AG04450 (cell line): Measurements from ENCODE around the gene NCBP2. TPM values are rescaled to one million over a fixed set of nuclear protein-coding genes. Genes with fewer than 3 reads are reported as not detected.

ENCODE experiments used
- CTCF ChIA-PET: fragments of 300-600, 350-600 bp; formaldehyde crosslinking; extraction: SDS; loops from one replicate; lab custom pipeline; 2022; ENCODE audit warnings: antibody characterized with exemption, inconsistent platforms; lab: Charles Lee
- POLR2A ChIA-PET: fragments of 350-600 bp; formaldehyde crosslinking; extraction: SDS; loops from one replicate; lab custom pipeline; 2021; ENCODE audit warnings: antibody characterized with exemption, inconsistent platforms; lab: Yijun Ruan, JAX
- DNase-seq: peaks from one replicate; pipeline ENCODE4 v3.0.0-alpha.2; 2011; ENCODE audit warnings: low read depth, low spot score
- H3K27ac ChIP-seq: one replicate; pipeline ENCODE4 v1.5.1; 2012; ENCODE audit warnings: low read depth, low read length, control low read depth
- H3K27me3 ChIP-seq: one replicate; pipeline ENCODE4 v1.6.0; 2012; ENCODE audit warnings: low read length; ENCODE audit not compliant: control insufficient read depth, insufficient read depth
- H3K4me3 ChIP-seq: 2 replicates; pipeline ENCODE4 v1.5.1; 2011; ENCODE audit warnings: mild to moderate bottlenecking, low read depth, low read length, control low read depth
- H3K9me3 ChIP-seq: 2 replicates; pipeline ENCODE4 v1.5.1; 2012; ENCODE audit warnings: low read length; ENCODE audit not compliant: control insufficient read depth, insufficient read depth
- CTCF ChIP-seq: IDR thresholded peaks from 2 replicates; pipeline ENCODE4 v1.5.1; 2011; ENCODE audit warnings: low read depth, low read length, control low read depth, inconsistent platforms
- polyA plus RNA-seq: library from polyadenylated mRNA; depleted of rRNA; stranded (reverse); fragments of >200 nt; gene quantifications from 2 replicates; pipeline ENCODE4 v1.2.3, GENCODE V29; 2011

The NCBP2 gene
- polyA plus RNA-seq, 1 experiment = 89.7 TPM

GRCh38 chr3:196916995-196917394 lies 25.3 kb downstream of the NCBP2 start:
- CTCF ChIA-PET = no interaction called here
- POLR2A ChIA-PET = no interaction called here
- DNase-seq = no peak
- H3K4me3 ChIP-seq = no peak overlapping the region
- no peaks in the 10 kb centered on the region for H3K9me3 ChIP-seq
- H3K27ac ChIP-seq = no peak overlapping the region
- no peak for TF ChIP-seq CTCF
- no peaks in the 10 kb centered on the region for H3K27me3 ChIP-seq

GRCh38 chr3:196916221-196916620 lies 26.1 kb downstream of the NCBP2 start:
- POLR2A ChIA-PET = no interaction called here
- no peak overlapping the region for H3K4me3 ChIP-seq
- no peaks in the 10 kb centered on the region for H3K27me3 ChIP-seq
- H3K9me3 ChIP-seq = no peaks in the 10 kb centered on the region
- CTCF ChIA-PET = interaction anchor here (0.7 kb wide), 1 partner anchor 13 kb away, joined by 4 read pairs; no protein-coding TSS in a partner anchor
- no peak overlapping the region for H3K27ac ChIP-seq
- DNase-seq = no peak
- no peak for TF ChIP-seq CTCF

GRCh38 chr3:196915375-196915774 lies 27.0 kb downstream of the NCBP2 start:
- DNase-seq = no peak
- CTCF ChIA-PET = no interaction called here
- no peaks in the 10 kb centered on the region for H3K9me3 ChIP-seq
- TF ChIP-seq CTCF = no peak
- H3K27ac ChIP-seq = no peak overlapping the region
- POLR2A ChIA-PET = no interaction called here
- no peak overlapping the region for H3K4me3 ChIP-seq
- H3K27me3 ChIP-seq = no peaks in the 10 kb centered on the region

GRCh38 chr3:196914866-196915265 lies 27.5 kb downstream of the NCBP2 start:
- POLR2A ChIA-PET = no interaction called here
- TF ChIP-seq CTCF = no peak
- CTCF ChIA-PET = no interaction called here

GRCh38 chr3:196903740-196904139 lies 38.6 kb downstream of the NCBP2 start:
- CTCF ChIA-PET = no interaction called here
- no peak overlapping the region for H3K4me3 ChIP-seq
- DNase-seq = no peak
- no peaks in the 10 kb centered on the region for H3K9me3 ChIP-seq
- POLR2A ChIA-PET = no interaction called here
- TF ChIP-seq CTCF = no peak
- no peaks in the 10 kb centered on the region for H3K27me3 ChIP-seq
- H3K27ac ChIP-seq = no peak overlapping the region

More at GRCh38 chr3:196914866-196915265, 27.5 kb downstream of the NCBP2 start:
- DNase-seq = no peak
- Histone ChIP-seq H3K9me3 (no peaks in the 10 kb centered on the region), H3K27me3 (no peaks in the 10 kb centered on the region), H3K27ac (no peak overlapping the region), H3K4me3 (no peak overlapping the region)
